GM18508 (cell line): ENCODE data around the gene UNC119.
"Not testable (repeated sequence)": the region's sequence is repeated elsewhere in the genome, so short reads cannot be mapped to it uniquely, and the experiment has no call there.

Source experiments
- ATAC-seq: cut with Tn5 transposase; IDR thresholded peaks from one replicate; pipeline ENCODE4 v1.9.1; 2021; ENCODE audit warnings: moderate number of reproducible peaks; ENCODE audit not compliant: insufficient read depth, unreplicated experiment

The UNC119 gene

GRCh38 chr17:28524476-28525424, 27.7 kb downstream of the UNC119 start:
- ATAC-seq = no peak

GRCh38 chr17:28523876-28524275, 28.5 kb downstream of the UNC119 start:
- no peak for ATAC-seq

- no peak for ATAC-seq
These were observed 29.2 kb downstream of the UNC119 start for GRCh38 chr17:28523186-28523585.

GRCh38 chr17:28522281-28522680, 30.1 kb downstream of the UNC119 start:
- ATAC-seq = not testable (repeated sequence)

GRCh38 chr17:28521311-28522085, 30.9 kb downstream of the UNC119 start:
- no peak for ATAC-seq

GRCh38 chr17:28520687-28521086, 31.7 kb downstream of the UNC119 start:
- no peak for ATAC-seq

GRCh38 chr17:28519236-28519635, 33.2 kb downstream of the UNC119 start:
- ATAC-seq = no peak

- ATAC-seq = no peak
These were observed 33.8 kb downstream of the UNC119 start for GRCh38 chr17:28518578-28518977.

GRCh38 chr17:28518132-28518531, 34.3 kb downstream of the UNC119 start:
- ATAC-seq = no peak

- no peak for ATAC-seq
These were observed 36.9 kb downstream of the UNC119 start for GRCh38 chr17:28515518-28515917.

GRCh38 chr17:28514561-28515002, 37.8 kb downstream of the UNC119 start:
- no peak for ATAC-seq

GRCh38 chr17:28513476-28513875, 38.9 kb downstream of the UNC119 start:
- ATAC-seq = no peak

GRCh38 chr17:28511858-28512461, 40.5 kb downstream of the UNC119 start:
- no peak for ATAC-seq

- ATAC-seq = no peak
These were observed 42.6 kb downstream of the UNC119 start for GRCh38 chr17:28509789-28510188.

- ATAC-seq = no peak
These were observed 44.2 kb downstream of the UNC119 start for GRCh38 chr17:28508211-28508724.

- ATAC-seq = no peak
These were observed 44.7 kb downstream of the UNC119 start for GRCh38 chr17:28507567-28508203.

- ATAC-seq = no peak
These were observed 45.5 kb downstream of the UNC119 start for GRCh38 chr17:28506763-28507487.

GRCh38 chr17:28505986-28506665, 46.3 kb downstream of the UNC119 start, which contains the start of gene FOXN1:
Gene FOXN1 (plus strand): TSS chr17:28506348. CDS start chr17:28523970, 17,622 bp downstream.
- ATAC-seq = no peak

- ATAC-seq = no peak
These were observed 49.0 kb downstream of the UNC119 start for GRCh38 chr17:28503420-28503819.
